ENCODE measurements around the gene UAP1L1.
"Not testable (repeated sequence)": the region's sequence is repeated elsewhere in the genome, so short reads cannot be mapped to it uniquely, and the experiment has no call there.

The UAP1L1 gene

DNA sequence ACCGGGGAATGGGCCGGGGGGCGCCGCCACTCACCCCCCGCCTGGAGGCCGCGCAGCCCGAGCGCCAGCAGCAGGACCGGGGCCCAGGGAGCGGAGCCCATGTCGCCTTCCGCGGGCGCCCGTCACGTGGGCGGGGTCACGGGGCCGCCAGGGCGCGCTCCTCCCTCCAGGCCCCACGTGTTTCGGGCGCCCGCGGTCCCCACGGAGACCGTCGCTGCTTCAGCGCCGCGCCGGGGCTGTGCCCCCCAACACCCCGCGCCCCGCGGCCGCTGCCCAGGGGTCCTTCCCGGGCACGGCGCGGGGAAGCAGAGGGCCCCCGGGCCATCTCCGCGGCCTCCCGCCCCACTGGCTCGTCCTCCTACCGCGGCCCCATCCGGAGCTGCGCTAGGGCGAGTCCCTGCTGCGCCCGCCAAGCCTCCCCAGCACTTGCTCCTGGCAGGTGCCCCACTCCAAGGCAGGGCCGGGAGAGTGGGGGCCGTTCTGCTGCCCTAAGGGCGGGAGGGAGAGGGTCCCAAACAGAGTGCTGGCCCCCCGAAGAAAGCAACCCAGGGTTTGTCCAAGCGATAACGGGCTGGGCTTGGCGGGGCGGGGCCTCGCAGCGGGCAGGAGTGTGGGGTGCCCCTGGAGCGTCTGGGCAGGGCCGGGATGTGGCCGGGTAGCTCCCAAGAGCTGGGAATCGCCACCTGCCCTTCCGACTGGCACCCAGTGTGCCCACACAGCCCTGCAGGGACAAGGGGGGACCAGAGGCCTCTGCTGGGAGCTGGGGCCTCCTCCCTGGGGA, 37.5 kb downstream of the UAP1L1 start, which contains the start of gene DPP7:
TSS of gene DPP7 (minus strand) at position 121 of the 781 bp plus-strand sequence. CDS start at position 101, 20 bp downstream.
- DNase-seq (ENCODE audit: low read depth) = peak; percentile 63

DNA sequence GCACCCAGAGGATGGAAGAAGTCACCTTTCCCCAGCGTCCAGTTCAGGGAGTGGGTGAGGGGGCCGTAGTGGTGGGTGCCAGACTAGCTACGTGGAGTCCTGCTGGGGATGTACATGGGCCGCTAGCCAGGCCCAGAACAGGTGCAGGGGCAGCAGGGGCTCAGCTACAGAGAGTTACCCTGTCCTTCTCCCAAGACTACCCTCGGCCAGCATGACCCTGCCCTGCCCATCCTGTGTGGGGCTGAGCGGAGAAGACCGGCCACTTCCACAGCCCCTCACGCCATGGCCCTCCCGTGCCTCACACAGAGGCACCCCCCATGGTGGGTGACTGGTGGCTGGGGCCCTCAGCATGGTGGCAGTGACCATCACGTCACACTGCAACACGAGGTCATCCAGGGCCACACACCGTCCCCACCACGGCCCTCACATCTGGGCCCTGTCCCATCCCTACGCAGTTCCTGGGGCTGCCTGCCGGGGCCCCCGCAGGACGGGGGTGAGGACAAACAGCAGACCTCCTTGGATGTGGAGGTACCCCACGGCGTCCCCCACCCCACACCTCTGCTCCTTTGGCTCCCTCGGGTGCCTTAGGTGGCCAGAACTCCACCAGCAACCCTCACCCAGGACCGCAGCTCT, 38.2 kb downstream of the UAP1L1 start:
- no peak for DNase-seq (ENCODE audit: low read depth)

DNA sequence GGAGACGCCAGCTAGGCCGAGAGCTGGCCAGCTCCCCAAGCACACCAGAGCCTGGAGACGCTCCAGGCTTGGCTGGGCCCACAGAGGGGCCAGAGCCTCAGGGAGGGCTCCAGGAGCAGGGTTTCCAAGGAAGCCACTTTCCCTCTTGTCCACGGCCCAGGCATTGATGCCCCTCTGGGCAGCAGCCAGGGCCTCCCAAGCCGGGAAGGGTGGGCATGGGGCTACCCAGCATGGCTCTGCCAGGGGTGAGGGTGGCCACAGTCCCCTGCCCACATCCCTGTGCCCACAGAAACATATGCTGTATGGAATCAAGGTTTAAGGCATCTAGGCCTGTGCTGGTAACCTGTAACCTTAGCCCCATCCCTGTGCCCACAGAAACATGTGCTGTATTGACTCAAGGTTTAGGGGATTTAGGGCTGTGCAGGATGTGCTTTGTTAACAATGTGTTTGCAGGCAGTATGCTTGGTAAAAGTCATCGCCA, 38.8 kb downstream of the UAP1L1 start:
- DNase-seq (ENCODE audit: low read depth) = no peak

DNA sequence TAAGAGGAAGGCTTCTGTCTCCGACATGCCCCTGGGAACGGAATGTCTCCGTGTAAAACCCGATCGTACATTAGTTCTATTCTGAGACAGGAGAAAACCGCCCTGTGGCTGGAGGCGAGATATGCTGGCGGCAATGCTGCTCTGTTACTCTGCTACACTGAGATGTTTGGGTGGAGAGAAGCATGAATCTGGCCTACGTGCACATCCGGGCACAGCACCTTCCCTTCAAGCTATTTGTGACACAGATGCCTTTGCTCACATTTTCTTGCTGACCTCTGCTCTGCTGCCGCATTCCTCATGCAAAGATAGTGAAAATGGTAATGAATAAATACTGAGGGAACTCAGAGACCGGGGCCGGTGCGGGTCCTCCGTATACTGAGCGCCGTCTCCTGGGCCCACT, 39.4 kb downstream of the UAP1L1 start:
- no peak for DNase-seq (ENCODE audit: low read depth)

DNA sequence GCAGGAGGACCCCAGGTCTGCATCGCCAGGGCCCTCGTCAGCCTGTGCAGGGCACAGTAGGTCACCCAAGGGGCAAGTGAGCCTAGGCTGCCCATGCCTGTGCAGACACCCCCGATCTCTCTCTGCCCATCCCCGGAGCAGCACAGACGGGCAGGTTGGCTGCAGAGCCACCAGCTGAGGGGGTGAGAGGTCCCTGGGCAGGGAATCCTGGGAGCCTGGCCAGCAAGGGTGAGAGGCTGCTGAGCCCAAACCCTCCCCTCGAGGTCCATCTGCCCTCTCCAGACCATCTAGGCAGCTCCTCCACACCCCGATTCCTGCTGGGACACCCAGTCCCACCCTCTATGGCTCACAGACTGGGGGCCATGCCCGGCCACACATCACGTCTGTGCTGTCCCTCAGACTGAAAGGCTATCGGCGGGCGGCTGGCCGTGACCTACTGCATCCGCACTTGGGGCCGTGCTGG, 40.0 kb downstream of the UAP1L1 start:
- DNase-seq (ENCODE audit: low read depth) = no peak

DNA sequence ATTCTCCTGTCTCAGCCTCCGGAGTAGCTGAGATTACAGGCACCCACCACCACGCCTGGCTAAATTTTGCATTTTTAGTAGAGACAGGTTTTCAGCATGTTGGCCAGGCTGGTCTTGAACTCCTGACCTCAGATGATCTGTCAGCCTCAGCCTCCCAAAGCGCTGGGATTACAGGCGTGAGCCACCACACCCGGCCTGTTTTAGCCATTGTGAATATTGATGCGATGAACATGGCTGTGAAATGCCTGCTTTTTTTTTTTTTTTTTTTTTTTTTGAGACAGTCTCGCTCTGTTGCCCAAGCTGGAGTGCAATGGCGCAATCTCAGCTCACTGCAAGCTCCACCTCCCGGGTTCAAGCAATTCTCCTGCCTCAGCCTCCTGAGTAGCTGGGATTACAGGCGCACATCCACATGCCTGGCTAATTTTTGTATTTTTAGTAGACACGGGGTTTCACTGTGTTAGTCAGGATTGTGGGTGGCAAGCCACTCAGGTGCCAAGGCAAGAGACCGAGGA, 40.8 kb downstream of the UAP1L1 start:
- not testable (repeated sequence) for DNase-seq (ENCODE audit: low read depth)

DNA sequence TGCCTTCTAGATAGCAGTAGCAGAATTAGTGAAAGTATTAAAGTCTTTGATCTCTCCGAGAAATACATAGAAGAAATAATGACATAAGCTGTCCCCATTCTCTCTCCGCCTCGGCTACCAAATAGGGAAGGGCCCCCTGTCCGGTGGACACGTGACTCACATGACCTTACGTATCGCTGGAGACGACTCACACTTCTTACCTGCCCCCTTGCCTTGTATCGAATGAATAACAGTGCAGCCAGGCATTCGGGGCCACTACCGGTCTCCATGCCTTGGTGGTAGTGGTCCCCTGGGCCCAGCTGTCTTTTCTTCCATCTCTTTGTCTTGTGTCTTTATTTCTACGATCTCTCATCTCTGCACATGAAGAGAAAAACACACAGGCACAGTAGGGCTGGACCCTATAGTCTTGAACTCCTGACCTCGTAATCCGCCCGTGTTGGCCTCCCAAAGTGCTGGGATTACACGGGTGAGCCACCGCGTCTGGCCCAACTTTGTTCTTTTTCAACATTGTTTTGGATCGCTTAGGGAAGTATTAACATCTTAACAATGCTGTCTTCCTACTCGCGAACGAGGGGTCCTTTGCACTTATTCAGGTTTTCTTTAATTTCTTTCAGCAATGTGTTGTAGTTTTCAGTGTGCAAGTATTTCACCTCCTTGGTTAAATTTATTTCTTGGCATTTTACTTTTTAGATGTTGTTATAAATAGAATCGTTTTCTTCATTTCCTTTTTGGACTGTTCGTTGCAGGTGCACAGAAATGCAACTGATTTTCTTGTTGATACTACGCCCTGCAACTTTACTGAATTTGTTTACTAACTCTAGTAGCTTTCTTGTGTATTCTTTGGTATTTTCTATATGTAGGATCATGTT, 44.8 kb downstream of the UAP1L1 start:
- not testable (repeated sequence) for DNase-seq (ENCODE audit: low read depth)

DNA sequence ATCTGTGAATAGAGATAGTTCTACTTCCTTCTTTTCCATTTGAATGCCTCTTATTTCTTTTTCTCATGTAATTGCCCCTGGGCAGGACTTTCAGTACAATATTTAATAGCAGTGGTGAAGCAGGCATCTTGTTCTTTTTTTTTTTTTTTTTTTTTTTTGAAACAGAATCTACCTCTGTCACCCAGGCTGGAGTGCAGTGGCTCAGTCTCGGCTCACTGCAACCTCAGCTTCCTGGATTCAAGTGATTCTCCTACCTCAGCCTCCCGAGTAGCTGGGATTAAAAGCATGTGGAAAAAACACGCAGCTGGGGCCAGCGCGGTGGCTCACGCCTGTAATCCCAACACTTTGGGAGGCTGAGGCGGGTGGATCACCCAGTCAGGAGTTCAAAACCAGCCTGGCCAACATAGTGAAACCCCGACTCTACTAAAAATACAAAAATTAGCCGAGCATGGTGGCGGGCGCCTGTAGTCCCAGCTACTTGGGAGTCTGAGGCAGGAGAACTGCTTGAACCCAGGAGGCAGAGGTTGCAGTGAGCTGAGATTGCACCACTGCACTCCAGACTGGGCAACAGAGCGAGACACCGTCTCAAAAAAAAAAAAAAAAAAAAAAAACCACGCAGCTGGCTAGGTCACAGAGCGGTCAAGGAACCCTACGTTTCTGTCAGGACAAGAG, 45.6 kb downstream of the UAP1L1 start:
- DNase-seq (ENCODE audit: low read depth) = not testable (repeated sequence)

DNA sequence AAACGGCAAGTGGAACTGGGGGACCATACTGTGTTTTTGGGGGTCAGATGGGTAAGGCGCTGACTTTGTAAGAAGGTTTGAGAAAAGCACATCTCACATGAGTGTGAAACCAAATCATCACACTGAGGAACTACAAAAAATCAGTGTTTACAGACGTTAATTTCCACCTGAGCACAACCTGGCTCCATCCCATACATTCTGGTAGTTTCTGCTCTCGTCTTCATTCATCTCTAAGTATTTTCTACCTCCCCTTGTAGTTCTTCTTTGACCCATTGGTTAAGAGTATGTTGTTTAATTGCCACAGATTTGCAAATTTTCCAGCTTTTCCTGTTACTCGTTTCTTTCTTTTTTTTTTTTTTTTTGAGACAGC, 46.1 kb downstream of the UAP1L1 start:
- DNase-seq (ENCODE audit: low read depth) = no peak

DNA sequence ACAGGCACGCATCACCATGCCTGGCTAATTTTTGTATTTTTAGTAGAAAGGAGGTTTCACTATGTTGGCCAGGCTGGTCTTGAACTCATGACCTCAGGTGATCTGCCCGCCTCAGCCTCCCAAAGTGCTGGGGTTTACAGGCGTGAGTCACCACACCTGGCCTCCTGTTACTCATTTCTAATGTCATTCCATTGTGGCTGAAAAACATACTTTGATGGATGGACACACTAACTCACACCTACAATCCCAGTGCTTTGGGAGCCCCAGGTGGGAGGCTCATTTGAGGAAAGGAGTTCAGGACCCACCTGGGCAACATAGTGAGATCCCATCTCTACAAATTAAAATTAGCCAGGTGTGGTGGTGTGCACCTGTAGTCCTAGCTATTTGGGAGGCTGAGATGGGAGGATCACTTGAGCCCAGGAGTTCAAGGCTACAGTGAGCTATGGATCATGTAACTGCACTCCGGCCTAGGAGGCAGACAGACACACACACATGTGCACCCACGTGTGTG, 46.7 kb downstream of the UAP1L1 start:
- DNase-seq (ENCODE audit: low read depth) = not testable (repeated sequence)

DNA sequence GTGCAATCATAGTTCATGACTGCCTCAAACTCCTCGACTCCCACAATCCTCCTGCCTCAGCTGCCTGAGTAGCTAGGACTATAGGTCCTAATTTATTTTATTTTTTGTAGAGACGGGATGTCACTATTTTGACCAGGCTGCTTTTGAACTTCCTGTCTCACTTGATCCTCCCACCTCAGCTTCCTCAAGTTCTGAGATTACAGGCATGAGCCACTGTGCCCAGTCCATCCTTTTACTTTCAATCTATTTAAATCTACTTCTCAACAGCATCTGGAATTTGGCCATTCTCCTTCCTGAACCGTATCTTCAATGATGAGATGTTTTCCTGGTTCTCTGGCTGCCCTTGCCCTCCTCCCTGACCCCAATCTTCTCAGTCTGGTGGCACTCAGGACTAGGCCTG, 49.5 kb downstream of the UAP1L1 start:
- no peak for DNase-seq (ENCODE audit: low read depth)

DNA sequence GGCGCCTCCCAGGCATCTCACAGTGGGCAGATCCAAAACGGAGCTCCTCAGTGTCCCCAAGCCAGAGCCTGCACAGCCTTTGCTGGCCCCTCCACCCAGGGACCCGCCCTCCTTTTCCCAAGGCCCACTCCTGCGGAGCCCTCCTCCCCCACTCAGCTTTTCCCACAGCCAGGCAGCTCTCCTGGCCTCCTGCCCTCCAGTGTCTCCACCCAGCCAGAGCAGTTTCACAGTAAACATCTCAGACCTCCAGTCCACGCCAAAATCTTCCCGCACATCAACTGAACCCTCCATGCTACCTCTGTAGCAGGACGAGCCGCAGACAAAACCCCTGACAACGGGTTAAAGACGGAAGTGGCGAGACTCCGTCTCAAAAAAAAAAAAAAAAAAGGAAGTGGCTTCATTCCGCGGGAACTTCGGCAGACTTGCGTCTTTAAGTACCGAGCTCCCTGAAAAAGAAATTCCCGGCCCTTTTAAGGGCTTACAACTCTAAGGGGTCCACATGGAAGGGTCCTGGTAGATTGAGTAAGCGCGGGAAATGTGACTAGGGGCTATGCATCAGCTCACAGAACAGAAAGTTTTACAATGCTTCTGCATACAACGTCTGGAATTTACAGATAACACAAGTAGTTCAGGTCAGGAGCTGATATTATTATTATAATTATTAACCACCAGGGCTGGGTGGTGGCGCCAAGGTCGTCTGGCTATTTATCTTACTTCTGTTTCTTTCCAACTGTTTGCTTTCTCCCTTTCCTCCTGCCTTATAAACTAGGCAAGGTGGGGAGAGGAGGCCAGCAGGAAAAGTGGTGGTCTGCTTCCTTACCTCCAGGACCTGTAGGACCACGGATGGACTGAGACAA, 50.2 kb downstream of the UAP1L1 start:
- no peak for DNase-seq (ENCODE audit: low read depth)

DNA sequence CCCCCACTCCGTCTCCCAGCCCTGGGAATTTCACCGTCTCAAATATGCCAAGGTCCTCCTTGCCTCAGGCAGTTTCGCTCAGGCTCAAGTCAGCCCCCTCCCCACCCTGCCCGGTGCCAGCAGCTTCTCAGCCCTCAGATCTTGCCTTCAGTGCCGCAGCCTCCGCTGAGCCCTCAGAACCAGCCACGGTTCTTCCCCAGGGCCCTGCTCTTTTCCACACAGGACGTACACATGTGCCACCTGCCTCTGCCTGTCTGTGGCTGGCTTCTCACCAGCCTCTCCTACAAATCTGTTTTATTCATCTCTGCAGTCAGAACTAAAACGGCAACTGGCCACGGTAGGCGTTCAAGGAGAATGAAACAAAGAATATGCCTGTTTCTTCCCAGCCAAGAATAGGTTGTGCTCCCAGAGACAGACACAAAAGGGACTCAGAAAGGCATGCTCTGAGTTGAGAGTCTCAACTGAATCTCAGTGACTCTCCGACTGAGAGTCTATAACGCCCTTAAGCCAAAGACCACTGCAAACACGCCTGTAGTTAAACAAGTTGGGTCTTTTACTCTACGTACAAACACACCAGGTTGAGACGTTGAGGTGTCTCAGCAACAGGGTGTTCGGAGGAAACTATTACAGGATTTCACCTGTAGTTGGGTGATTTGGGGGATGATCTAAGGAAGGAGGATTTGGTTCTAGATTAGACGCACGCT, 51.0 kb downstream of the UAP1L1 start:
- no peak for DNase-seq (ENCODE audit: low read depth)

DNA sequence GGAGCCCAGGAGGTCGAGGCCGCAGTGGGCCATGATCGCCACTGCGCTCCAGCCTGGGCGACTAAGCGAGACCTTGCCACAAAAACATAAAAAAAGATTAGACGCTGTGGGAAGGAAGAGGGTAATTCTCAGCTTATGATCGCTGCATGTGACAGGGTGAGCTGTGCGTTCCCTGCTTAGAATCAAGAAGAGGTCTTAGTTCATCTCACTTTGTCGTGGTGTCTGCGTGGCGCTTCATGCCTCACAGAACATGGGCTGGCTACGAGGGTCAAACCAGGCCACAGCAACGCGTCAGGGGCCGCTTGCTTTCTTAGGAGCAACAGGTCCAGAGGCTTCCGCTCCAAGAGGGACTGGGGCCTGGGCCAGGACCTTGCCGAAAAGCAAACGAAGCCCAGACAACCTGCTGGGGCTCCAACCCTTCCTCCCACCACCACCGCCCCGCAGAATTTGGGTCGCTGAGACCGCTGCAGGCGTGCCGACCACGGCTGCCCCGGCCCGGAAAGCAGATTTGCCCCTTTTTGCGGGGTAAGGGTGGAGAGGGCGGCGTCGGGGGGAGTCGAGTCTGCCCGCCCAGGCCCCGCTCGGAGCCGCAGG, 51.6 kb downstream of the UAP1L1 start:
- DNase-seq (ENCODE audit: low read depth) = peak; percentile 36

DNA sequence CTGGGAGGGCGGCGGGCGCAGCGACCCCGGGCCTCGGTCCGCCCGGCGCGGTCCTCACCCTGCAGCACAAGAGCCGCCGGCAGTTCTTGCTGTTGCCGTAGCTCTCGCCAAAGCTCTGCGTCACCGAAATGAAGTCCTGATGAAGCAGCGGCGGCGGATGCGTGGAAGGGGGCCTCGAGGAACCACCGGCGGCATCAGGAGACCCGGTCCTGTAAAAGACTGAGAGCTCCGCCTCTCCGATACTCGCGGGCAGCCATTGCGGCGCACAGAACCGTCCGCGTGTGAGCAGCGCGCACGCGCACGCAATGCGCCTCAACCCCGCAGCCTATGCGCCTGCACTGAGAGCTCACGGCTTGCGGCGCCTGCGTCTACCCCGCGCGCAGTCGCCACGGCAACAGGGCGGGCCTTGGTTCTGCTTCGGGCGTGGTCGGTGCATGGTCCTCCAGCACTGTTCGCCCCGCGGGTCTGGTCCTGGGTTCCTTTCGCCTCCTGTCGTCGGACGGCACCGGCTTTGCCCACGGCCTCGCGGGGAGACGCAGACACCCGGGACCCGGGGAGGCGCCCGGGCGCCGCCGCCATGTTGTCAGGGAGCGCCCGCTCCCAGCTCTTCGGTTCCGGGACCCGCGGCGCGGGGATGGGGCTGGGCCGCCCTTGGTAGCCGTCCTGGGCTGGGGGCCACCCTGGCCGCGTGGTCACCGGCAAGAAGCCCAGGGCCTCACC, 52.3 kb downstream of the UAP1L1 start:
- peak; percentile 92 for DNase-seq (ENCODE audit: low read depth)

DNA sequence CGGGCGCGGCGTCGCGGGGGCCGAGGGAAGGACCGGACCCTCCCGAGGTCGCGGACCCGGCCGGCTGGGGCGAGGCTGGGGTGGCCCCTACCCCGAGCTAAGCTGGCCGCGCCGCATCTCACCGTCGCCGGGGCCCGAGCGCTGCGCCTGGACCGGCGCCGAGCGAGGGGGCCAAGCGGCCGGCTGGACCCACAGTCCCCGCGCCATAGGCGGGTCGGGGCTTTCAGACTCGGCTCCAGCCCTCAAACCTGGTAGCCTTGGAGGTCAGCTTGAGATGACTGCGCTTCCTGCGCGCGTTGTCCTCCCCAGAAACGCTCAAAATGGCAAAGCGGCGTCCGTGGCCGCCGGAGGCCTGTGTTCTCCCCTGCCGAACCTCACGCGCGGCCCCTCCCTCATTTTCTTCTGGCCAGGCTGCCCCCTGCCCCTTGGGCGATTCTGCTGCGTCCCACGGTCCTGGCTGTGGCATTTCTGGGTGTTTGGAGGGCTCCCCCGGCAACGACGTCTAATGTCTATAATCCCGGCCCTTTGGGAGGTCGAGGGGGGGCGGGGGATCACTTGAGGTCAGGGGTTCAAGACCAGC, 52.9 kb downstream of the UAP1L1 start:
- peak; percentile 33 for DNase-seq (ENCODE audit: low read depth)

Data from EH (cell line).